ENCODE measurements around the gene BOD1L1. TPM values are rescaled to one million over a fixed set of nuclear protein-coding genes. Genes with fewer than 3 reads are reported as not detected.
A peak's percentile ranks its signal among the peaks of the same experiment; 100 is the strongest.

BOD1L1 gene
- total RNA-seq, 1 donor from 2014 or later = 41.5 TPM

DNA sequence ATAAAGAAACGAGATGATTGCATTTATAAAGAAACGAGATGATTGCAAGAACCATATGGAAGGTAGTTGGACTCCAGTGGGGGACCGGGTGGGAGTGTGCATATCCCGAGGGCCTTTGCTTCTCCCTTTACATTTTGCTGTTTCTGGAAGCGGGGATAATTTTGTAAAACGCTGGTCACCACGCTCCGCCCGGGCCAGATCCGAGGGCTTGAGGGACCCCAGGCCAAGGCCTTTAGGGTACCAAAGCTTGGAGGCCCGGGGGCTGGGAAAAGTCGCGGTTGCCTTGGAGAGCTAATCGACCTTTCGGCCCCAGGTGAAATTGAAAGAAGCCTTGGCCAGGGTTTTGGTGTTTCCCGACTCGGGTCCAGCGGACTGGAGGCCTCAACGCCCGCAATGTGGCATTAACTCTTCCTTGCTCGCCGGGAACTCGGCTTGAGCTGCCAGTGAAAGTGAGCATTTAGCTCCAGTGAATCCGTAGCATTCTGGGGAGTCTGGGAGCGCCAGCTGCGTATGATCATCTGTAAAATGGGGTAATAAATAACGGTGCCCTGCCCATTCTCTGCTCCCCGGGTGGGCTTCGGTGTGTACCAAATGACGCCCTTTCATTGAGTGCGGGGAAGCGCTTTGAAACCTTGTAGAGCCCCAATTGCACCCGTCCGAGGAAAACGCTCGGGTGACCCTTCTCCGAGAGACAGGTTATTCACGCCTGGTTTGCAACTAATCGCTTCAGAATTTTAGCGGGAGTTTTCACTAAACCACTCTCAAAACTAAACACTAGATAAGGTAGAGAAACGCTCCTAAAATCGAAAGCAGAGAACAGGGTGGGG lies 87.7 kb downstream of the BOD1L1 start:
- no peak for DNase-seq (ENCODE audit: low spot score)
- Mint-ChIP-seq H3K27me3 (ENCODE audit: low read depth) (peaks cover 81% of the 10 kb centered on the region), H3K27ac (no peak overlapping the region), H3K4me3 (ENCODE audit: low read depth) (no peak overlapping the region), H3K36me3 (ENCODE audit: low read depth) (peaks cover 7% of the 10 kb centered on the region), H3K9me3 (peaks cover 14% of the 10 kb centered on the region), H3K4me1 (ENCODE audit: low read depth) (peaks cover 9% of the 10 kb centered on the region)
- intact Hi-C loops (cut with micrococcal nuclease) = loop anchor here (1.0 to 10.0 kb wide), 2 partner anchors 7 to 155 kb away; no protein-coding TSS in a partner anchor

DNA sequence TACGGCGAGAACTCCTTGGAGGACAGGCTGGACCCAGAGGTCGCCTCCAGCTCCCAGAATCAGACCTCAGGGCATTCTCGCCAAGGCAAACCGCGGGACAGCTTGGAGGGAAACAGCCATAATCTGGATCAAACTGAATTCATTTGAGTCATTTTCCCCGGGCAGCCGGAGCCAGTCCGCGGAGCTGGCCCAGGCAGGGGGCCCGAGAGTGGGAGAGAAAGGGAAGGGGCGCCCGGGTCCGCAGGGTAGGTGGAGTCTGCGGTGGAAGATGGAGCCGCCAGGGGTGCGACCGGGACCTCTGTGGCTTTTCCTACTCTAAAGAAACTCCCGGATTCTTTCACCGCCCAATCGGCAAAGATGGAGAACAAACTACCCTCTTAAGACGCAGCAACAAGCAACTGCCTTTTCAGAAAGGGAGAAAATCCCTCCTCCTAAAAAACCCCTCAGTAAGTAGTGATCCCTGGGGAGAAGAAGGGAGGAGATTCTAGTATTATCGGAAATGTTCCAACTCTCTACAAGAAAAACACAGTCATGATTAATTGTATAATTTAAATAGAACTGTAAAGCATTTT lies 88.4 kb downstream of the BOD1L1 start:
- no peak overlapping the region for H3K4me3 Mint-ChIP-seq (ENCODE audit: low read depth)
- H3K27me3 Mint-ChIP-seq (ENCODE audit: low read depth) = peaks cover 86% of the 10 kb centered on the region
- no peak overlapping the region for H3K27ac Mint-ChIP-seq
- H3K36me3 Mint-ChIP-seq (ENCODE audit: low read depth) = peaks cover 7% of the 10 kb centered on the region
- H3K4me1 Mint-ChIP-seq (ENCODE audit: low read depth) = peaks cover 12% of the 10 kb centered on the region
- peaks cover 14% of the 10 kb centered on the region for H3K9me3 Mint-ChIP-seq
- intact Hi-C loops (cut with micrococcal nuclease) = loop anchor here (1.0 kb wide), 1 partner anchor 8 kb away; no protein-coding TSS in a partner anchor
- no peak for DNase-seq (ENCODE audit: low spot score)

DNA sequence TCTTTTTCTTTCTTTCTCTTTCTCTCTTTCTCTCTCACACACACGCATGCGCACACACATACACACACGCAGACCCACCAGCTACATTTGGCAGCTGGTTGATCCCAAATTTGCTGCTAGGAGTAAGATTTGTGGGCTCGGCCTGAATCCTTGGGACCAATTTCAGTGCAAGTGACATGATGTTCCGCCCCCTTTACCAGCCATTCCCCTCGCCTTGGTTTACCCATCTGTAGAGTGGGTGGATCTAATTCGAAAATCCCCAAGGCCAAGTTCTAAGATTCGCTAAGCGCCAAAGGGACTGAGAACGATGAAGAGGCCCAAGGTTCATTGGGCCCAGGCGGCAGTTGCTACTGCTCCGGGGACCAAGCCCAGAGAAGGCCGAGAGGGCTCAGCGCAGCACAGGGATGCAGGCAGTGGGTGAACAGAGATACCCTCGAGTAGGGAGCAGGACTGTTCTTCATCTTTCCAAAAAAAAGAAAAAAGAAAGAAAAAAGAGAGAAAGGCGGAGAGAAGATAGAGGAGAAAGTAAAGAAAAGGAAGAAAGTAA lies 89.0 kb downstream of the BOD1L1 start:
- peak overlapping the region; percentile 61 for H3K27ac Mint-ChIP-seq
- H3K4me1 Mint-ChIP-seq (ENCODE audit: low read depth) = peaks cover 13% of the 10 kb centered on the region
- H3K27me3 Mint-ChIP-seq (ENCODE audit: low read depth) = peaks cover 90% of the 10 kb centered on the region
- intact Hi-C loops (cut with micrococcal nuclease) = no loop called here
- H3K9me3 Mint-ChIP-seq = peaks cover 14% of the 10 kb centered on the region
- peaks cover 7% of the 10 kb centered on the region for H3K36me3 Mint-ChIP-seq (ENCODE audit: low read depth)
- DNase-seq (ENCODE audit: low spot score) = no peak
- H3K4me3 Mint-ChIP-seq (ENCODE audit: low read depth) = no peak overlapping the region

DNA sequence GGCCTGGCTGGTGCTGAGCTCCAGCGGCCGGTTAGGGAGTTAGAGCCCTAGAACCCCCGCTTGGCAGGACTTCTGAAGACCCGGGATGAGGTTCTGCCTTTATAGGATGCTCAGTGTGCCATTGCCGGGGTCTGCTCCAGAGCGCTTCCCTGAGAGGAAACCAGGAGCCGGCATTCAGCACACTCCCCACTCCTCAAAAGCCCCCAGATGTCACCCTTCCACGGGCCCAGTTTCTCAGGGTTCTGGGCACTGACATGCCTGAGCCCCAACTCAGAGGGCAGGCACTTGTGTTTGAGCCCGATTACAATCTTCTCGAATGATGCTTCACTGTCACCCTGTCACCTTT lies 89.7 kb downstream of the BOD1L1 start:
- no peak overlapping the region for H3K4me3 Mint-ChIP-seq (ENCODE audit: low read depth)
- no peak for DNase-seq (ENCODE audit: low spot score)

DNA sequence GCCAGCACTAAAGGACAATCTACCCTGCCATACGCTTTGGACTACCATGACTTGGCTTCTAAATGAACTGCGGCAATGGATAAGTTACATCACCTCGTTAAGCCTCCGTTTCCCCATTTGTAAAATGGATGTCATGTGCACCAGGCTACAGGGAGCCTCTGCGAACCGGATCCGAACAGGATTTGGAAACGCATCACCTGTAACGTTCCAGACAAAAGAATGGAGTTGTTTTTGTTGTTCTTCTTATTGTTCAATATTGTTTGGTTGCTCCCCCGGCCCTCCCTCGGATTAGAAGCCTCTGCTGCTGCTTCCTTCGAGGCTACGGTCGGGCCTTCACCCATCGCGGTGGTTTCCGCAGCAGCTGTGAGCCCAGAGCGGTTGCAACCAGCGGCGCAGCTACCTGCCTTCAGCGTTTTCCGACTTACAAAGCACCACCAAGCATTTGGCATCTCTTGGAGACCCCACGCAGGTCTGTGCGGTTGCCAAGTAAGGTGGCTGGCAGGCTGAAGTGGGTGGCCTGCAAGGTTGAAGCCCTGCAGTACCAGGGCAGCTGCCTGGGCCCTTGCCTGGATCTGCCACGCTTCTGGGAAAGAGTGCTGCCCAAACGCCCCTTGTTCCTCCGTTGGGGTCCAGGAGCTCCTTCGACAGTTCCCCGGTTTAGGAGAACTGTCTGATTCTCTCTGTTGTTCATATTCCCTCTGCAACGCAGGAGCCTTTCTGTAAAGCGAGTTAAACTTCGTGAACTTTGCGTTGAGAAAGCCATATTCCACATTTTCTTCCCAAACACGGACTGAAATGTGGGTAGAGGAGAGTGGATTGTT lies 90.3 kb downstream of the BOD1L1 start:
- intact Hi-C loops (cut with micrococcal nuclease) = no loop called here
- no peak for DNase-seq (ENCODE audit: low spot score)

More for the DNA sequence above, 89.7 kb downstream of the BOD1L1 start:
- intact Hi-C loops (cut with micrococcal nuclease) = no loop called here
- Mint-ChIP-seq H3K27ac (no peak overlapping the region), H3K4me1 (ENCODE audit: low read depth) (peaks cover 13% of the 10 kb centered on the region), H3K27me3 (ENCODE audit: low read depth) (peaks cover 90% of the 10 kb centered on the region), H3K36me3 (ENCODE audit: low read depth) (peaks cover 7% of the 10 kb centered on the region), H3K9me3 (peaks cover 14% of the 10 kb centered on the region)

DNA sequence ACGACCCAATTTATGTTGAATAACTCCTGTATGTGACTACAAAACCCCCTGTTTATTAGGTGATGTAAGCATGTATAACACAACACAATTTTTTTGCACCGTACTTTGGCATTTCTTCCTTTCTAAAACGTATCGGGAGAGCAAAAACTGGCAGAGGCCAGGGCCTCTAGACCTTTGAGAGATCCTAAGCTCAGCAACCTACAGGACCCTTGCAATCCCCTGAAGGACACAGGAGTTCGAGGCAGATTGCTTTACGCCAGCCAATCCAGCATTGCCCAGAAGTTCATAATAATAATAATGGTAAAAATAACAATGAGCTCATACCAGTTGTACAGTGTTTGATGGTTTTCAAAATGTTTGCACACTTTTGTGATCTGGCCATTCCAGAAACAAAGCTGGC lies 90.9 kb downstream of the BOD1L1 start:
- peaks cover 14% of the 10 kb centered on the region for H3K9me3 Mint-ChIP-seq
- no peak for DNase-seq (ENCODE audit: low spot score)
- peaks cover 92% of the 10 kb centered on the region for H3K27me3 Mint-ChIP-seq (ENCODE audit: low read depth)
- H3K27ac Mint-ChIP-seq = no peak overlapping the region
- H3K36me3 Mint-ChIP-seq (ENCODE audit: low read depth) = peaks cover 7% of the 10 kb centered on the region
- intact Hi-C loops (cut with micrococcal nuclease) = loop anchor here (1.0 kb wide), 1 partner anchor 8 kb away; no protein-coding TSS in a partner anchor
- H3K4me1 Mint-ChIP-seq (ENCODE audit: low read depth) = peaks cover 11% of the 10 kb centered on the region
- H3K4me3 Mint-ChIP-seq (ENCODE audit: low read depth) = no peak overlapping the region

More for the DNA sequence above, 90.3 kb downstream of the BOD1L1 start:
- Mint-ChIP-seq H3K4me3 (ENCODE audit: low read depth) (no peak overlapping the region), H3K9me3 (peaks cover 14% of the 10 kb centered on the region), H3K4me1 (ENCODE audit: low read depth) (peaks cover 11% of the 10 kb centered on the region), H3K27me3 (ENCODE audit: low read depth) (peaks cover 91% of the 10 kb centered on the region), H3K36me3 (ENCODE audit: low read depth) (peaks cover 7% of the 10 kb centered on the region), H3K27ac (no peak overlapping the region)

DNA sequence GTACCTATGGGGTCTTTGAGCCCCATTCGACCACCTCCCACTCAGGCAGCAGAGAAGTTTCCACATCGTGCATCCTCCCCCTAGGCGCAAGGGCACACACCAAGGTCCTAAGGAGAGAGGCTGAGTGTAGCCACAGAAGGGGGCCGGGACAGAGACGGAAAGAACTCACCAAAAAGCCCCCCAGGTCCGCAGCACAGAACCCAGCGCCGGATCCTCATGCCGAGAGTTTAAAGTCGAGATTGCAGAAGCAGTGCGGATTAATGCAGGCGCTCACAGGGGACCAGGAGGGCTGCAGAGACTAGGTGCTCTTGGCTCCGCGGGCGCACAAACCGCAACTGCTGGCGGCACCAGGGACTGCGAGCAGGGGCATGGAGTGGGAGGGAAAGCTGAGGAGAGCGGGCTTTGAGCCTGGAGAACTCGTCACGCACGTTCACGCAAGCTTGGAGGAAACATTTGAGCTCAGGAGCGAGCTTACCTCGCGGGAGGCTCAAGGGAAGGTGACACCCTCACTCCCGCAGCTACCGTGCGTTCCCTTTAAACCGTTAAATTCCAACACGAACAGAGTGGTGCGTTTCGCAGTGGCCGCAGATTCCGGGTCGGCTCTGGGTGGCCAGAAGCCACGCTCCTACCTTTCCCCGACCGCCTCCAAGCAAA lies 91.7 kb downstream of the BOD1L1 start:
- Mint-ChIP-seq H3K27me3 (ENCODE audit: low read depth) (peaks cover 93% of the 10 kb centered on the region), H3K36me3 (ENCODE audit: low read depth) (peaks cover 7% of the 10 kb centered on the region), H3K9me3 (peaks cover 14% of the 10 kb centered on the region), H3K4me3 (ENCODE audit: low read depth) (no peak overlapping the region), H3K27ac (no peak overlapping the region), H3K4me1 (ENCODE audit: low read depth) (peaks cover 12% of the 10 kb centered on the region)
- intact Hi-C loops (cut with micrococcal nuclease) = loop anchor here (1.0 kb wide), 1 partner anchor 8 kb away; no protein-coding TSS in a partner anchor
- no peak for DNase-seq (ENCODE audit: low spot score)

DNA sequence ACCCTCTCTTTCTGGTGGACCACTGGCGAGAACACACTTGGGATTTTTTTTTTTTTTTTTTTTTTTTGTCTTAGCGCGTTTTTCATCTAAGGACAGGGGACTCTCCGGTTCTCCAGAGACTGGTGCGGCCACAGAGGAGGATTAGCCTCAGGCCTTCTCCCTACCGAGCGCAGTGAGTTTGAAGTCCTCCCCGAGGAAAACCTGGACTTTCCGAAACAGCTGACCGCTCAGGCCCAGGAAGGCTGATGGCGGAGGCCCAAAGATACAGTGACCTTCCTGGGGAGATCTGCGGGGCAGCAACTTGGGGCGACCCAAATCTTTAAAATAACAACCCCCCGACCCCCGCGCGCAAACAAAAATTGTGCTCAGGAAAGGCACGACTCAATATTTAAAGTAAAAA lies 92.4 kb downstream of the BOD1L1 start:
- H3K4me3 Mint-ChIP-seq (ENCODE audit: low read depth) = no peak overlapping the region
- H3K4me1 Mint-ChIP-seq (ENCODE audit: low read depth) = peaks cover 12% of the 10 kb centered on the region

DNA sequence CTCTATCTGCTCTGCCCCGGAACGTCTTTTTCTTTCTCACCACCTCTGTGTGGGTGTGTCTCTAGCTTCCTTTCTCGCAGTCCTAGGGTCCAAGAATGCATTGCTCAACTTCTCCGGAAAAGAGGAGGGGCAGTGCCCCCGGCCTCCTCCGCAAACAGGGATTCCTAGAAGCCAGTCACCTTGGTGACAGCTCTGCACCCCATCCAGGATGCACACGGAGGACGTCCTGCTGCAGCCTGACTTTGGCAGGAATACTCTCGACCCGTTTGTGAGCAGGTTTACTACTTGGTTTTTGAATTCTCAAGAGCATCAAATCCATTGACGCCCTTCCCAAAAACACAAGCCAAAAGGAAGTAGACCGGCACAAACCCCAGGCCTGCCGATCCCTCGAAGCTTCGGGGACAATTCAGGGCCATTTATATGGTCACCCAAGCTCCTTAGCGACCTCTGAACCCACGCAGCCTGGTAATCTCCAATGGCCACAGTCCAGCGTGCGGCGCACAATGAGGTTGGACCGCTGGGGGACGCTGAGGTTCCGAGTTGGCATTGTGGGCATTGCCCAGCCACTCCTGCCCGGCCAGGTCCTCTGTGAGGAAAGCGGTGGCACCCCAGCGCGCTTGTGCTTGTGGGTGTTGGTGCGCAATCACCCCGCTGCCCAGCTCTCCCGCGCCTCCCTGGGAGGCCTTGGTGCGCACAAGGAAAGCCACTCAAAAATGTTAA lies 93.0 kb downstream of the BOD1L1 start:
- Mint-ChIP-seq H3K4me3 (ENCODE audit: low read depth) (no peak overlapping the region), H3K9me3 (peaks cover 14% of the 10 kb centered on the region), H3K27me3 (ENCODE audit: low read depth) (peaks cover 94% of the 10 kb centered on the region), H3K27ac (no peak overlapping the region), H3K4me1 (ENCODE audit: low read depth) (peaks cover 11% of the 10 kb centered on the region), H3K36me3 (ENCODE audit: low read depth) (peaks cover 7% of the 10 kb centered on the region)
- DNase-seq (ENCODE audit: low spot score) = no peak
- intact Hi-C loops (cut with micrococcal nuclease) = no loop called here

More for the DNA sequence above, 92.4 kb downstream of the BOD1L1 start:
- intact Hi-C loops (cut with micrococcal nuclease) = no loop called here
- Mint-ChIP-seq H3K27me3 (ENCODE audit: low read depth) (peaks cover 93% of the 10 kb centered on the region), H3K27ac (no peak overlapping the region), H3K36me3 (ENCODE audit: low read depth) (peaks cover 7% of the 10 kb centered on the region), H3K9me3 (peaks cover 14% of the 10 kb centered on the region)
- no peak for DNase-seq (ENCODE audit: low spot score)

DNA sequence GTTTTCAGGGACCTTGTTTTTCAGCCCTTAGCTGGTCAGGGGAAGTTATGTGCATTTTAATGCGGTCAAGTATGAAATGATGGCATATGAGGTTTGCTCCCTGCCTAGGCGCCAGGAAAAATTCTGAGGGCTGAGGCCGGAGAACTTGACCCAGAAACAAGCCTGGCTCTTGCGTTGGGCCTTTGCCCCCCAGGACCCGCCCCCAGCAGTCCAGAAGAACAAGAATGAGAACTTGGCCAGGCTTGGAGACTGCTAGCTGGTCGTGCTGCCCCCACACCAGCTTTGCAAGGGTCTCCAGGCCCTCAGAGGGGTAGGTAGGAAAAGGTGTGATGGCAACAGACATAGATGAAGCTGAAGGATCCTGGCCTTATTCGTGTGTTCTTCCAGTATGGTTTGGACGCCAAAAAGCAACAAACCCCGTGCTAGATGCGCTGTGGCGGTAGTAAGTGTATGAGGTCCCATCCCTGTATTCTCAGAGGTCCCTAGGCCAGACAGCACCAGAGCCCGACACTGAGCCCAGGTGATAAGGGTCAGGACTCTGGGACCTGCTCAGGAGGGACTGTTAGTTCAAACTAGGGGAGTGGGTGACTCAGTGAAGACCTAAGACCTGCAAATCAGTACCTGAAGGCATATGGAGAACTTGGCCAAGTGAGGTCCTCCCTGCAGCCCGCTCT lies 93.7 kb downstream of the BOD1L1 start:
- peaks cover 14% of the 10 kb centered on the region for H3K9me3 Mint-ChIP-seq
- DNase-seq (ENCODE audit: low spot score) = no peak
- intact Hi-C loops (cut with micrococcal nuclease) = no loop called here
- H3K4me3 Mint-ChIP-seq (ENCODE audit: low read depth) = no peak overlapping the region
- peaks cover 13% of the 10 kb centered on the region for H3K4me1 Mint-ChIP-seq (ENCODE audit: low read depth)
- peaks cover 8% of the 10 kb centered on the region for H3K36me3 Mint-ChIP-seq (ENCODE audit: low read depth)
- peaks cover 93% of the 10 kb centered on the region for H3K27me3 Mint-ChIP-seq (ENCODE audit: low read depth)
- no peak overlapping the region for H3K27ac Mint-ChIP-seq

DNA sequence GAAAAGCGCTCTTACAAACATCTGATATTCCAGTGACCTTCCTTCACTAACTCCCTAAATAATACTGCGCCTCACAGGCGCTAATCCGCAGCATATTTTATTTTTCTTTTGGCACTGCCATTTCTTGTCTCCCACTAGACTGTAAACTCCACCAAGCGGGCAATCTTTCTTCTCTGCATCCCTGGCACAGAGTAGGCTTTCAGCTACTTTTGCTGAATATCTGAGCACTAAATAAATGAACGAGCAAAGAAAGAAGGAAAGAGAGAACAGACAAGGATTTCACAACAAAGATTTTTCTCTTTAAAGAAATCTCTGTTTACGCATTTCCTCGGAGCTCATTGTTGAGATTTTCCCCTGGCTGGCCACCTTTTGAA lies 95.9 kb downstream of the BOD1L1 start:
- H3K4me3 Mint-ChIP-seq (ENCODE audit: low read depth) = no peak overlapping the region
- no peak for DNase-seq (ENCODE audit: low spot score)
- H3K27ac Mint-ChIP-seq = no peak overlapping the region
- H3K4me1 Mint-ChIP-seq (ENCODE audit: low read depth) = peaks cover 19% of the 10 kb centered on the region
- intact Hi-C loops (cut with micrococcal nuclease) = no loop called here
- peaks cover 4% of the 10 kb centered on the region for H3K36me3 Mint-ChIP-seq (ENCODE audit: low read depth)
- H3K9me3 Mint-ChIP-seq = peaks cover 2% of the 10 kb centered on the region
- H3K27me3 Mint-ChIP-seq (ENCODE audit: low read depth) = peaks cover 89% of the 10 kb centered on the region

Measured in activated T-helper 2 cell treated with anti-CD3 and anti-CD28 coated beads, Interferon-gamma antibody, Interleukin-2, Interleukin-4, amounts not matched to agents 10 μg/mL and 5 μg/mL and 100 μg/mL, durations not matched to agents 14 hours and 24 hours and 36 hours (primary cell).